ENCODE measurements around the gene IQSEC1.

DNA sequence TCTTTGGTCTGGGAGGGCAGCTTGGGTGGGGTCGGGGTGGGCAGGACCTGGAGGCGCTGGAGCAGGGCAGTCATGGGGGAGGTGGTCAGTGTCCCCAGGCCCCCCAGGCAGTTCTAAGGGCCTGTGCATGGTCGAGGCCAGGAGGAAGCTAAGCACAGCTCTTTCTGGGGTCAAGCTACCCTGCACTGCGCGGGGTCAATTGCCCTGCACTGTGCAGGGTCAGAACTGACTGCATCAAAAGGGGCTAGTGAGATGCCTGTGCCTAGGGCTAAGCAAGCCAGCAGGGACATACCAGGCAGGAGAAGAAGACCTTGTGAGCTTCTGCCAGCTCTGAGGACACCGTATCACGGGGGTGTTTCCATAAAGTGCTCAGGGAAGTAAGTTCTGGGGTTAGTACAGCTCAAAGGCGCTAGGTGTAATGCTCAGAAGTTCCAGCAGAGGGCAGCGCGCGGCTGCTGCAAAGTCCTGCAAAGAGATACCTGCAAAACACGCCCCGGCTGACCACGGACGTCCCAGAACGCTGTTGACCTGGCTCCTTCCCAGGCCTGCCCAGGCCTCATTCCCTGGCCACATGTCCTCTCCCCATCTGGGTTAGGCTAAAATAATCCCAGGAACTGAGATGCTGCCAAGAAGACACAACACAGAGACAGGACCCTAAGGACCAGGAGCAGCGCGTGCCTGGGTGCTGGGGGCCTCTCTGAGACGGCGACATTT is 18.8 kb upstream of the IQSEC1 start:
- TF ChIP-seq, protein P1, sequence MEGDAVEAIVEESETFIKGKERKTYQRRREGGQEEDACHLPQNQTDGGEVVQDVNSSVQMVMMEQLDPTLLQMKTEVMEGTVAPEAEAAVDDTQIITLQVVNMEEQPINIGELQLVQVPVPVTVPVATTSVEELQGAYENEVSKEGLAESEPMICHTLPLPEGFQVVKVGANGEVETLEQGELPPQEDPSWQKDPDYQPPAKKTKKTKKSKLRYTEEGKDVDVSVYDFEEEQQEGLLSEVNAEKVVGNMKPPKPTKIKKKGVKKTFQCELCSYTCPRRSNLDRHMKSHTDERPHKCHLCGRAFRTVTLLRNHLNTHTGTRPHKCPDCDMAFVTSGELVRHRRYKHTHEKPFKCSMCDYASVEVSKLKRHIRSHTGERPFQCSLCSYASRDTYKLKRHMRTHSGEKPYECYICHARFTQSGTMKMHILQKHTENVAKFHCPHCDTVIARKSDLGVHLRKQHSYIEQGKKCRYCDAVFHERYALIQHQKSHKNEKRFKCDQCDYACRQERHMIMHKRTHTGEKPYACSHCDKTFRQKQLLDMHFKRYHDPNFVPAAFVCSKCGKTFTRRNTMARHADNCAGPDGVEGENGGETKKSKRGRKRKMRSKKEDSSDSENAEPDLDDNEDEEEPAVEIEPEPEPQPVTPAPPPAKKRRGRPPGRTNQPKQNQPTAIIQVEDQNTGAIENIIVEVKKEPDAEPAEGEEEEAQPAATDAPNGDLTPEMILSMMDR (IDR thresholded peaks at IDR 0.05) = peak; percentile 83 to 96 (median 93)
- TF ChIP-seq POLR2AphosphoS5 (IDR thresholded peaks at IDR 0.05) = no peak
- TF ChIP-seq POLR2A (IDR thresholded peaks at IDR 0.05) = no peak

Measured in breast epithelium (tissue), 3 donors.